Hepatocyte (in vitro differentiated cells): ENCODE results near the gene C11orf42. TPM values are rescaled to one million over a fixed set of nuclear protein-coding genes. Genes with fewer than 3 reads are reported as not detected.

ENCODE experiments used
- DNase-seq: peaks from one replicate; pipeline ENCODE4 v3.0.0-alpha.2; 2016; ENCODE audit warnings: low spot score
- H2AFZ ChIP-seq: fragments of 200-600 bp; sonication (generic); 2 replicates; pipeline ENCODE4 v1.6.0; 2016; ENCODE audit warnings: antibody characterized with exemption, mild to moderate bottlenecking
- H3K27ac ChIP-seq: fragments of 200-600 bp; sonication (generic); 2 replicates; pipeline ENCODE4 v1.5.1; 2016; ENCODE audit warnings: mild to moderate bottlenecking
- H3K27me3 ChIP-seq: fragments of 200-600 bp; sonication (generic); 2 replicates; pipeline ENCODE4 v1.6.1; 2016
- H3K36me3 ChIP-seq: fragments of 200-600 bp; sonication (generic); replicated peaks from 2 replicates; pipeline ENCODE4 v1.5.1; 2016; ENCODE audit warnings: low read depth; ENCODE audit not compliant: insufficient read depth
- H3K4me1 ChIP-seq: fragments of 200-600 bp; sonication (generic); 2 replicates; pipeline ENCODE4 v1.5.1; 2016; ENCODE audit warnings: mild to moderate bottlenecking, moderate library complexity; ENCODE audit not compliant: insufficient read depth
- H3K4me2 ChIP-seq: fragments of 200-600 bp; sonication (generic); 2 replicates; pipeline ENCODE4 v1.6.0; 2016
- H3K4me3 ChIP-seq: fragments of 200-600 bp; sonication (generic); 2 replicates; pipeline ENCODE4 v1.5.1; 2016; ENCODE audit warnings: mild to moderate bottlenecking
- H3K79me2 ChIP-seq: fragments of 200-600 bp; sonication (generic); 2 replicates; pipeline ENCODE4 v1.6.0; 2017; ENCODE audit warnings: mild to moderate bottlenecking
- H3K9me2 ChIP-seq: fragments of 200-600 bp; sonication (generic); replicated peaks from 2 replicates; pipeline ENCODE4 v1.6.0; 2017; ENCODE audit warnings: mild to moderate bottlenecking; ENCODE audit not compliant: insufficient read depth
- H3K9me3 ChIP-seq: fragments of 200-600 bp; sonication (generic); 2 replicates; pipeline ENCODE4 v1.5.1; 2016; ENCODE audit warnings: low read depth, mild to moderate bottlenecking
- H4K20me1 ChIP-seq: fragments of 200-600 bp; sonication (generic); 2 replicates; pipeline ENCODE4 v1.6.0; 2016; ENCODE audit warnings: mild to moderate bottlenecking; ENCODE audit not compliant: insufficient read depth, poor library complexity, severe bottlenecking
- EZH2 ChIP-seq: fragments of 200-600 bp; sonication (generic); IDR thresholded peaks from 2 replicates; pipeline ENCODE4 v1.6.1; 2016; ENCODE audit warnings: antibody characterized with exemption, mild to moderate bottlenecking, borderline replicate concordance
- EZH2phosphoT487 ChIP-seq: fragments of 200-600 bp; sonication (generic); IDR thresholded peaks from one replicate; pipeline ENCODE4 v1.6.1; 2018; ENCODE audit warnings: antibody characterized with exemption, mild to moderate bottlenecking, low read depth, moderate library complexity; ENCODE audit not compliant: unreplicated experiment, severe bottlenecking
- WGBS: methylation state at CpG from one replicate; pipeline ENCODE4 v1.1.6; 2016; ENCODE audit warnings: low lambda C conversion rate; ENCODE audit errors: missing lambda C conversion rate; 5-methylcytosine and 5-hydroxymethylcytosine counted together
- polyA plus RNA-seq: library from polyadenylated mRNA; unstranded; fragments of >200 nt; fragmentation: Nextera tagmentation; extraction: Ambion mirVana; gene quantifications from 2 replicates; pipeline ENCODE4 v1.2.1, GENCODE V29; 2016
- total RNA-seq: library from RNA; depleted of rRNA; stranded (reverse); fragments of >200 nt; gene quantifications from 2 replicates; pipeline ENCODE4 v1.2.3, GENCODE V29; 2014
- TF ChIP-seq, protein P1 (sequence below): fragments of 200-600 bp; sonication (generic); IDR thresholded peaks from 2 replicates; pipeline ENCODE4 v1.5.1; 2016; ENCODE audit warnings: antibody characterized with exemption, mild to moderate bottlenecking; ENCODE audit not compliant: poor library complexity

The C11orf42 gene
- total and polyA plus RNA-seq, 2 experiments from 2014 or later, result not detected

DNA sequence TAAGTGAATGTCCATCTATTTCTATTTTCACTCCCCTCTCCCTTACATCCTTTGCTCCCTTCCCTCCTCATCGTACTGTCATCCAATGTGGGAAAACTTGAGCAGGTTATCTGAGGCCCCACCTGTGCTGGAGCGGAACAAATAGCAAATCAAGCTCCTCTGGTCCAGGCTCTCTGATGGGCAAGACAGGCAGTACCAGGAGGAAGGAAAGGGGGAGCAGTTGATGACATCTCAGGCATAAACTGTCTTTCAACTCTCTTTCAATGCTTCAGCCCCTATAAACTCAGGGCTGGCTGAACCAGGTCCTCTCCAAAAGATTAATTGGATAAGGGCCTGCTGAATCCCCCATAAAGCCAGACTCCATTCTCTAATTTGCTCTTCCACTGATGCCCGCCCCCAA, 52.8 kb downstream of the C11orf42 start:
- Histone ChIP-seq H2AFZ (no peak overlapping the region), H3K9me3 (no peaks in the 10 kb centered on the region), H3K27ac (no peak overlapping the region), H3K4me2 (peak overlapping the region; percentile 98), H3K27me3 (peaks cover 47% of the 10 kb centered on the region), H3K36me3 (no peaks in the 10 kb centered on the region), H3K4me3 (no peak overlapping the region), H3K4me1 (peaks cover 5% of the 10 kb centered on the region), H3K9me2 (no peaks in the 10 kb centered on the region), H3K79me2 (no peaks in the 10 kb centered on the region), H4K20me1 (no peaks in the 10 kb centered on the region)
- TF ChIP-seq EZH2, result no peak
- TF ChIP-seq, protein P1, sequence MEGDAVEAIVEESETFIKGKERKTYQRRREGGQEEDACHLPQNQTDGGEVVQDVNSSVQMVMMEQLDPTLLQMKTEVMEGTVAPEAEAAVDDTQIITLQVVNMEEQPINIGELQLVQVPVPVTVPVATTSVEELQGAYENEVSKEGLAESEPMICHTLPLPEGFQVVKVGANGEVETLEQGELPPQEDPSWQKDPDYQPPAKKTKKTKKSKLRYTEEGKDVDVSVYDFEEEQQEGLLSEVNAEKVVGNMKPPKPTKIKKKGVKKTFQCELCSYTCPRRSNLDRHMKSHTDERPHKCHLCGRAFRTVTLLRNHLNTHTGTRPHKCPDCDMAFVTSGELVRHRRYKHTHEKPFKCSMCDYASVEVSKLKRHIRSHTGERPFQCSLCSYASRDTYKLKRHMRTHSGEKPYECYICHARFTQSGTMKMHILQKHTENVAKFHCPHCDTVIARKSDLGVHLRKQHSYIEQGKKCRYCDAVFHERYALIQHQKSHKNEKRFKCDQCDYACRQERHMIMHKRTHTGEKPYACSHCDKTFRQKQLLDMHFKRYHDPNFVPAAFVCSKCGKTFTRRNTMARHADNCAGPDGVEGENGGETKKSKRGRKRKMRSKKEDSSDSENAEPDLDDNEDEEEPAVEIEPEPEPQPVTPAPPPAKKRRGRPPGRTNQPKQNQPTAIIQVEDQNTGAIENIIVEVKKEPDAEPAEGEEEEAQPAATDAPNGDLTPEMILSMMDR, result no peak
- no peak for TF ChIP-seq EZH2phosphoT487
- DNase-seq, result no peak
- 82% methylated on average over 3 of the region's 3 CpGs for WGBS

DNA sequence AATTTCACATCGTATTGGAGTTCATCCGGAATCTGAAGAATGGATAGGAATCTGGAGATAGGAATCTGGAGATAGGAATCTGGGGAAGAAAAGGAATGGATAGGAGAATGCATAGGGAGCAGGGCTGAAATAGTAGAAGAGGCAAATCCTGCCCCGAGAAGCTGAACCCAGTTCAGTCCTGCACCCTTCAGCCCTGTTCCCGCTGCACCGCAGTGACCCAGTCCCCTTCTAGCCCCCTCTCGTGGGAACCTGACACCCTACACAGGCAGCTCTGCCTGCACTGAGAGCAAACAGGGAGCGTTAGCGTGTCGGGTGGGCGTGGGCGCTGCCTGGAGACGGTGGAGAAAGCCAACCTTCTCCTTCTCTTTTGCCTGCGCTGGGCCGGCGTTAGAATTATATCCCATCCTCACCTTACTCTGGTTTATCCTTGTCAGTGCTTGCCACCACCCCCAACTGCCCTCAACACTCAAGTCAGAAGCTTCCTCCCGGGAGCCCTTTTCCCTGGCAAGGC, 53.3 kb downstream of the C11orf42 start:
- Histone ChIP-seq H3K9me2 (no peaks in the 10 kb centered on the region), H3K79me2 (no peaks in the 10 kb centered on the region), H3K36me3 (no peaks in the 10 kb centered on the region), H4K20me1 (no peaks in the 10 kb centered on the region), H3K4me2 (peak overlapping the region; percentile 98), H3K27ac (no peak overlapping the region), H3K4me3 (peak overlapping the region; percentile 29), H2AFZ (peak overlapping the region; percentile 74), H3K9me3 (no peaks in the 10 kb centered on the region), H3K4me1 (peaks cover 5% of the 10 kb centered on the region), H3K27me3 (peaks cover 47% of the 10 kb centered on the region)
- peak; percentile 53 for DNase-seq
- 7% methylated on average over 16 of the region's 16 CpGs for WGBS
- TF ChIP-seq, protein P1, result no peak
- no peak for TF ChIP-seq EZH2

DNA sequence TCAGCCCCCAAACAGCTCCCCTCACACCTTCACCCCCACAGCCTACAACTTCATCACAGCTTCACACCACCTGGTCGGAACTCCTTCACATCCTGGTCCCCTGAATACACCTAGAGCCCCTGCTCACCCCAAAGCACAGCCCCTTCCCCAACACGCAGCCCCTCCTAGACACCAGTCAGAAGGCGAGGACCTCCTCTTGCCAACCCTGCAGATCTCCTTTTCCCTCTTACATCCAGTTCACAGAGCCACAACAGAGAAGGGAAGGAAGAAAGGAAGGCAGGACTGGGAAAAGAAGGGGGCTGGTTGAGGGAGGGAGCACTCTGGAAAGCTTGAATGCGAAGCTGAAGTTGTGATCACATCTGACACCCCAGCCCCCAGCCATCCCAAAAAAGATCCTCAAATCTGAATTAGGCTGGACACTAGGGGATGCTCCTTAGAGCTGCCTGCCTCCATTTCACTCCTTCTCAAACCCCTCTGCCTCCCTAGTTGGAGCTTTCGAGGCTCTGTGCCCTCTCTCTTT, 54.9 kb downstream of the C11orf42 start:
- H3K9me3 ChIP-seq, result no peaks in the 10 kb centered on the region
- no peaks in the 10 kb centered on the region for H4K20me1 ChIP-seq
- peak overlapping the region; percentile 98 for H3K4me2 ChIP-seq
- no peak for TF ChIP-seq EZH2phosphoT487
- no peak for TF ChIP-seq EZH2
- TF ChIP-seq, protein P1, result no peak
- no peak overlapping the region for H2AFZ ChIP-seq
- H3K9me2 ChIP-seq, result no peaks in the 10 kb centered on the region
- no peaks in the 10 kb centered on the region for H3K79me2 ChIP-seq
- 57% methylated on average over 5 of the region's 5 CpGs for WGBS
- H3K4me3 ChIP-seq, result peak overlapping the region; percentile 29
- no peaks in the 10 kb centered on the region for H3K36me3 ChIP-seq
- H3K4me1 ChIP-seq, result peaks cover 5% of the 10 kb centered on the region
- DNase-seq, result no peak
- H3K27me3 ChIP-seq, result peaks cover 47% of the 10 kb centered on the region
- no peak overlapping the region for H3K27ac ChIP-seq

Other genes starting within 250 kb of the C11orf42 start
- not detected in 2 replicates for gene OR56A5, start 237.1 kb upstream of the C11orf42 start, total RNA-seq
- gene OR56A5, start 237.1 kb upstream of the C11orf42 start, polyA plus RNA-seq, result not detected in 2 replicates
- not detected in 2 replicates for gene OR52L1, start 218.6 kb upstream of the C11orf42 start, total RNA-seq
- gene OR52L1, start 218.6 kb upstream of the C11orf42 start, polyA plus RNA-seq, result not detected in 2 replicates
- not detected in 2 replicates for gene OR56A4, start 198.6 kb upstream of the C11orf42 start, total RNA-seq
- gene OR56A4, start 198.6 kb upstream of the C11orf42 start, polyA plus RNA-seq, result not detected in 2 replicates
- 0.07 and 0.08 TPM in 2 replicates for gene OR56A1, start 174.8 kb upstream of the C11orf42 start, total RNA-seq
- not detected in 2 replicates for gene OR56A1, start 174.8 kb upstream of the C11orf42 start, polyA plus RNA-seq
- not detected in 2 replicates for gene OR56B4, start 97.9 kb upstream of the C11orf42 start, total RNA-seq
- gene OR56B4, start 97.9 kb upstream of the C11orf42 start, polyA plus RNA-seq, result not detected in 2 replicates
- not detected in 2 replicates for gene OR52B2, start 35.2 kb upstream of the C11orf42 start, total RNA-seq
- gene OR52B2, start 35.2 kb upstream of the C11orf42 start, polyA plus RNA-seq, result not detected in 2 replicates
- gene OR52W1, start 6.3 kb upstream of the C11orf42 start, total RNA-seq, result not detected in 2 replicates
- not detected in 2 replicates for gene OR52W1, start 6.3 kb upstream of the C11orf42 start, polyA plus RNA-seq
- 27.7 and 30.2 TPM in 2 replicates for gene FHIP1B, start 29.1 kb downstream of the C11orf42 start, total RNA-seq
- gene FHIP1B, start 29.1 kb downstream of the C11orf42 start, polyA plus RNA-seq, result 31.5 and 42.2 TPM in 2 replicates
- 0.17 and 0.52 TPM in 2 replicates for gene CNGA4, start 33.5 kb downstream of the C11orf42 start, total RNA-seq
- 0.25 and 0.50 TPM in 2 replicates for gene CNGA4, start 33.5 kb downstream of the C11orf42 start, polyA plus RNA-seq
- gene CCKBR, start 54.3 kb downstream of the C11orf42 start, total RNA-seq, result 6.6 and 9.8 TPM in 2 replicates
- 15.4 and 17.7 TPM in 2 replicates for gene CCKBR, start 54.3 kb downstream of the C11orf42 start, polyA plus RNA-seq
- gene CAVIN3, start 114.9 kb downstream of the C11orf42 start, total RNA-seq, result 70.3 and 93.3 TPM in 2 replicates
- gene CAVIN3, start 114.9 kb downstream of the C11orf42 start, polyA plus RNA-seq, result 115 and 128 TPM in 2 replicates
- 65.2 and 70.0 TPM in 2 replicates for gene SMPD1, start 184.9 kb downstream of the C11orf42 start, total RNA-seq
- gene SMPD1, start 184.9 kb downstream of the C11orf42 start, polyA plus RNA-seq, result 61.7 and 63.0 TPM in 2 replicates
- 33.0 and 38.3 TPM in 2 replicates for gene APBB1, start 213.5 kb downstream of the C11orf42 start, total RNA-seq
- gene APBB1, start 213.5 kb downstream of the C11orf42 start, polyA plus RNA-seq, result 41.5 and 48.7 TPM in 2 replicates
- gene HPX, start 235.4 kb downstream of the C11orf42 start, total RNA-seq, result 361 and 367 TPM in 2 replicates
- gene HPX, start 235.4 kb downstream of the C11orf42 start, polyA plus RNA-seq, result 229 and 358 TPM in 2 replicates